ENCODE results near the gene CYP2C8.
"Not testable (repeated sequence)": the region's sequence is repeated elsewhere in the genome, so short reads cannot be mapped to it uniquely, and the experiment has no call there.

Gene CYP2C8

GRCh38 chr10:95069286-95069685, at the start of gene CYP2C8:
TSS of gene CYP2C8 (minus strand) at chr10:95069497. CDS start at chr10:95069402, 95 bp downstream.
- DNase-seq: no peak

- DNase-seq: no peak
Measured at GRCh38 chr10:95116869-95117269, 47.6 kb upstream of the CYP2C8 start.

- not testable (repeated sequence) for DNase-seq
Measured at GRCh38 chr10:95110823-95111222, 41.5 kb upstream of the CYP2C8 start.

GRCh38 chr10:95097805-95098204, 28.5 kb upstream of the CYP2C8 start:
- no peak for DNase-seq

GRCh38 chr10:95096143-95096542, 26.8 kb upstream of the CYP2C8 start:
- no peak for DNase-seq

- not testable (repeated sequence) for DNase-seq
Measured at GRCh38 chr10:95079626-95080025, 10.3 kb upstream of the CYP2C8 start.

- no peak for DNase-seq
Measured at GRCh38 chr10:95077556-95077955, 8.3 kb upstream of the CYP2C8 start.

- no peak for DNase-seq
Measured at GRCh38 chr10:95071107-95071660, 1.9 kb upstream of the CYP2C8 start.

GRCh38 chr10:95064125-95064524, 5.2 kb downstream of the CYP2C8 start:
- not testable (repeated sequence) for DNase-seq

GRCh38 chr10:95056744-95057363, 12.4 kb downstream of the CYP2C8 start:
- no peak for DNase-seq

GRCh38 chr10:95049919-95050318, 19.4 kb downstream of the CYP2C8 start:
- no peak for DNase-seq

- DNase-seq: no peak
Measured at GRCh38 chr10:95048206-95048605, 21.1 kb downstream of the CYP2C8 start.

GRCh38 chr10:95039281-95039680, 30.0 kb downstream of the CYP2C8 start:
- no peak for DNase-seq

- no peak for DNase-seq
Measured at GRCh38 chr10:95035332-95036295, 33.7 kb downstream of the CYP2C8 start.

- DNase-seq: no peak
Measured at GRCh38 chr10:95034401-95034800, 34.9 kb downstream of the CYP2C8 start.

- DNase-seq: no peak
Measured at GRCh38 chr10:95031656-95032055, 37.6 kb downstream of the CYP2C8 start.

- no peak for DNase-seq
Measured at GRCh38 chr10:95026461-95026860, 42.8 kb downstream of the CYP2C8 start.

- no peak for DNase-seq
Measured at GRCh38 chr10:94997741-94998174, 71.5 kb downstream of the CYP2C8 start.

- no peak for DNase-seq
Measured at GRCh38 chr10:94992811-94993210, 76.5 kb downstream of the CYP2C8 start.

GRCh38 chr10:94991243-94991888, 77.9 kb downstream of the CYP2C8 start:
- DNase-seq: no peak

- no peak for DNase-seq
Measured at GRCh38 chr10:94989192-94989591, 80.1 kb downstream of the CYP2C8 start.

Data from left hindlimb (tissue), 1 donor.